H9 (cell line): Measurements from ENCODE around the gene PKDCC. TPM values are rescaled to one million over a fixed set of nuclear protein-coding genes. Genes with fewer than 3 reads are reported as not detected.

ENCODE experiments used
- DNase-seq: peaks from one replicate; pipeline ENCODE4 v3.0.0-alpha.2; 2017
- H2AFZ ChIP-seq: one replicate; pipeline ENCODE4 v1.6.1; 2013; ENCODE audit warnings: mild to moderate bottlenecking, low read length, control low read depth, moderate library complexity
- H2AK5ac ChIP-seq: 2 replicates; pipeline ENCODE4 v1.6.1; 2013; ENCODE audit warnings: low read length, control low read depth, mixed read lengths; ENCODE audit not compliant: insufficient read length
- H2BK120ac ChIP-seq: one replicate; pipeline ENCODE4 v1.6.1; 2013; ENCODE audit warnings: low read depth, mild to moderate bottlenecking, low read length, control low read depth, inconsistent platforms; ENCODE audit not compliant: poor library complexity, severe bottlenecking
- H2BK12ac ChIP-seq: 2 replicates; pipeline ENCODE4 v1.6.1; 2013; ENCODE audit warnings: low read length, control low read depth, mixed read lengths, low read depth; ENCODE audit not compliant: insufficient read length
- H2BK15ac ChIP-seq: 2 replicates; pipeline ENCODE4 v1.6.1; 2013; ENCODE audit warnings: low read depth, low read length, control low read depth
- H2BK20ac ChIP-seq: one replicate; pipeline ENCODE4 v1.6.1; 2013; ENCODE audit warnings: low read depth, mild to moderate bottlenecking, low read length, control low read depth, inconsistent platforms; ENCODE audit not compliant: poor library complexity, severe bottlenecking
- H2BK5ac ChIP-seq: 2 replicates; pipeline ENCODE4 v1.6.1; 2013; ENCODE audit warnings: low read length, control low read depth, mixed read lengths; ENCODE audit not compliant: insufficient read length
- H3K14ac ChIP-seq: 2 replicates; pipeline ENCODE4 v1.6.1; 2013; ENCODE audit warnings: low read length, control low read depth; ENCODE audit not compliant: insufficient read depth
- H3K18ac ChIP-seq: 2 replicates; pipeline ENCODE4 v1.6.1; 2013; ENCODE audit warnings: low read depth, mild to moderate bottlenecking, mixed read lengths, low read length, control low read depth; ENCODE audit not compliant: insufficient read length
- H3K23ac ChIP-seq: 2 replicates; pipeline ENCODE4 v1.6.1; 2013; ENCODE audit warnings: low read length, control low read depth, mixed read lengths, low read depth; ENCODE audit not compliant: insufficient read length
- H3K23me2 ChIP-seq: 2 replicates; pipeline ENCODE4 v1.6.1; 2013; ENCODE audit warnings: low read depth, mild to moderate bottlenecking, mixed read lengths, low read length, control low read depth; ENCODE audit not compliant: insufficient read length, poor library complexity, severe bottlenecking
- H3K27ac ChIP-seq: 2 replicates; pipeline ENCODE4 v1.5.1; 2013; ENCODE audit warnings: low read length, control low read depth, mixed read lengths, low read depth; ENCODE audit not compliant: insufficient read length
- H3K27me3 ChIP-seq: 2 replicates; pipeline ENCODE4 v1.6.1; 2013; ENCODE audit warnings: low read length, control low read depth, inconsistent platforms; ENCODE audit not compliant: insufficient read depth
- H3K4ac ChIP-seq: 2 replicates; pipeline ENCODE4 v1.6.1; 2013; ENCODE audit warnings: low read depth, mild to moderate bottlenecking, control low read depth, inconsistent platforms, low read length, moderate library complexity
- H3K4me1 ChIP-seq: 2 replicates; pipeline ENCODE4 v1.6.1; 2013; ENCODE audit warnings: low read length, control low read depth, inconsistent platforms; ENCODE audit not compliant: insufficient read depth
- H3K4me2 ChIP-seq: 2 replicates; pipeline ENCODE4 v1.6.1; 2013; ENCODE audit warnings: low read length, control low read depth, mixed read lengths; ENCODE audit not compliant: insufficient read length, insufficient read depth
- H3K56ac ChIP-seq: 2 replicates; pipeline ENCODE4 v1.6.1; 2013; ENCODE audit warnings: low read depth, mild to moderate bottlenecking, mixed read lengths, low read length, control low read depth; ENCODE audit not compliant: insufficient read length
- H3K79me1 ChIP-seq: 2 replicates; pipeline ENCODE4 v1.6.1; 2013; ENCODE audit warnings: low read depth, mild to moderate bottlenecking, moderate library complexity, low read length, control low read depth, inconsistent platforms; ENCODE audit not compliant: insufficient read depth, poor library complexity, severe bottlenecking
- H3K79me2 ChIP-seq: 2 replicates; pipeline ENCODE4 v1.6.1; 2013; ENCODE audit warnings: low read length, control low read depth, inconsistent platforms; ENCODE audit not compliant: insufficient read depth
- H3K9ac ChIP-seq: 2 replicates; pipeline ENCODE4 v1.6.1; 2013; ENCODE audit warnings: low read length, control low read depth, mixed read lengths; ENCODE audit not compliant: insufficient read length; ENCODE audit errors: extremely low read depth
- H3K9me3 ChIP-seq: one replicate; pipeline ENCODE4 v1.6.1; 2013; ENCODE audit warnings: low read depth, low read length, inconsistent platforms; ENCODE audit not compliant: control insufficient read depth
- H3T11ph ChIP-seq: one replicate; pipeline ENCODE4 v1.6.1; 2013; ENCODE audit warnings: mild to moderate bottlenecking, low read length, control low read depth, inconsistent platforms
- H4K20me1 ChIP-seq: one replicate; pipeline ENCODE4 v1.6.1; 2013; ENCODE audit not compliant: control insufficient read depth, insufficient read length, insufficient read depth
- H4K5ac ChIP-seq: 2 replicates; pipeline ENCODE4 v1.6.1; 2013; ENCODE audit warnings: low read depth, mild to moderate bottlenecking, mixed read lengths, low read length, control low read depth; ENCODE audit not compliant: insufficient read length
- H4K8ac ChIP-seq: replicated peaks from 2 replicates; pipeline ENCODE4 v1.6.1; 2013; ENCODE audit warnings: low read length, control low read depth, mixed read lengths, low read depth; ENCODE audit not compliant: insufficient read length
- H4K91ac ChIP-seq: 2 replicates; pipeline ENCODE4 v1.6.1; 2013; ENCODE audit warnings: low read depth, mild to moderate bottlenecking, moderate library complexity, mixed read lengths, low read length, control low read depth; ENCODE audit not compliant: insufficient read length
- H3K27ac Mint-ChIP-seq, 3 experiments: 2 replicates in 2 of 3; 3 replicates in 1 of 3; pipeline ENCODE4 v1.8.0; 2020 to 2021; ENCODE audit warnings: mixed read lengths in 3 of 3, mild to moderate bottlenecking in 1 of 3, moderate library complexity in 1 of 3
- H3K27me3 Mint-ChIP-seq: 2 replicates; pipeline ENCODE4 v1.8.0; 2021; ENCODE audit warnings: low read depth, mild to moderate bottlenecking, moderate library complexity, mixed read lengths
- H3K36me3 Mint-ChIP-seq, 3 experiments: 2 replicates in 2 of 3; 3 replicates in 1 of 3; pipeline ENCODE4 v1.8.0; 2020 to 2021; ENCODE audit warnings: low read depth in 3 of 3, mixed read lengths in 3 of 3; ENCODE audit not compliant: insufficient read depth in 1 of 3
- H3K4me1 Mint-ChIP-seq, 2 experiments: 2 replicates each; pipeline ENCODE4 v1.8.0; 2020; ENCODE audit warnings: mixed read lengths in 2 of 2
- H3K4me3 Mint-ChIP-seq, 2 experiments: 2 replicates in 1 of 2; 3 replicates in 1 of 2; pipeline ENCODE4 v1.8.0; 2020 to 2021; ENCODE audit warnings: mild to moderate bottlenecking in 2 of 2, mixed read lengths in 2 of 2, moderate library complexity in 1 of 2
- H3K9me3 Mint-ChIP-seq, 2 experiments: 2 replicates in 1 of 2; 3 replicates in 1 of 2; pipeline ENCODE4 v1.8.0; 2020; ENCODE audit warnings: mild to moderate bottlenecking in 2 of 2, mixed read lengths in 2 of 2, moderate library complexity in 1 of 2
- CTCF ChIP-seq: fragments of 200-600 bp; sonication (generic); conservative IDR thresholded peaks from 3 replicates; pipeline ENCODE4 v1.8.0; 2021; ENCODE audit warnings: antibody characterized with exemption, mild to moderate bottlenecking
- WGBS: extraction: QIAGEN DNeasy Blood & Tissue Kit; methylation state at CpG from one replicate; pipeline ENCODE4 v1.1.7; 2013; ENCODE audit warnings: missing lambda C conversion rate, low lambda C conversion rate, mixed read lengths; ENCODE audit not compliant: insufficient read length; ENCODE audit errors: extremely low coverage; 5-methylcytosine and 5-hydroxymethylcytosine counted together
- total RNA-seq: library from RNA; stranded (reverse); gene quantifications from 2 replicates; pipeline ENCODE4 v1.2.1, GENCODE V29; 2021

The PKDCC gene
- total RNA-seq, 1 experiment from 2014 or later = 134 TPM

DNA sequence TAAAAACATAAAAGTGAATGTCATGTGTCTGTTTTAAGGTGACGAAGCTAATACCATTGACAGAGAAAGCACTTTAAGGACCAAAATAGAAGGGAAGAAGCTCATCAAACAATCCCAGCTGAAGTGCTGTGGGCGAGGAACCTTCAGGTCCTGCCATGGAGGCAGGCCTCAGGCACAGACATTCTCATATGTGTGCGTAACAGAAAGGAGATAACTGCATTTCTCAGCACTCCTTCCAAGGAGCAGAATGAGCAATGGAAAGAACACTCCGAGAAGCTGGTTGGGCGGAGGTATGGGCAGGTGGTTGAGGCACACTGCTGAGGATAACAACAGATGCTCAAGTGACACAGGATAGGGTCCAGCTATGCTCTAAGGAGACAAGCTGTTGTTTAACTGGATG lies 42.4 kb downstream of the PKDCC start:
- no peak for DNase-seq
- Histone ChIP-seq H4K8ac (no peak overlapping the region), H3K27ac (no peak overlapping the region), H3K18ac (no peak overlapping the region), H3T11ph (no peak overlapping the region), H3K4ac (no peak overlapping the region), H2BK12ac (no peak overlapping the region), H2BK5ac (no peak overlapping the region), H3K23me2 (no peaks in the 10 kb centered on the region), H2AFZ (no peak overlapping the region), H2BK15ac (no peak overlapping the region), H3K23ac (no peak overlapping the region), H4K20me1 (peaks cover 2% of the 10 kb centered on the region), H3K79me2 (no peaks in the 10 kb centered on the region), H2AK5ac (no peak overlapping the region), H3K79me1 (no peaks in the 10 kb centered on the region), H2BK20ac (no peak overlapping the region), H4K5ac (no peak overlapping the region), H3K27me3 (no peaks in the 10 kb centered on the region; the same call in 1 of the 2 replicates), H2BK120ac (no peak overlapping the region), H4K91ac (no peak overlapping the region), H3K56ac (no peak overlapping the region), H3K4me1 (peaks cover 9% of the 10 kb centered on the region), H3K14ac (no peak overlapping the region), H3K9me3 (no peaks in the 10 kb centered on the region), H3K4me2 (no peak overlapping the region), H3K9ac (no peak overlapping the region)
- TF ChIP-seq CTCF = no peak
- peaks cover 25 to 27% of the 10 kb centered on the region in 2 experiments for H3K4me1 Mint-ChIP-seq
- H3K4me3 Mint-ChIP-seq = no peak overlapping the region
- H3K27me3 Mint-ChIP-seq = peaks cover 49% of the 10 kb centered on the region
- no CpG with 5 or more reads among the region's 5 CpGs for WGBS
- no peak overlapping the region for H3K27ac Mint-ChIP-seq
- H3K9me3 Mint-ChIP-seq = no peaks in the 10 kb centered on the region
- H3K36me3 Mint-ChIP-seq = no peaks in the 10 kb centered on the region
